ENCODE results near the gene ADO. TPM values are rescaled to one million over a fixed set of nuclear protein-coding genes. Genes with fewer than 3 reads are reported as not detected.

ADO gene
- total and polyA plus RNA-seq, 10 of the 15 experiments (the other 5 are each of a cell fraction or from before 2014, with no cell fraction given) = 4.3 to 44.6 (median 18.7) TPM

- no TSS peak for BruUV-seq (replicated peaks)
- H3K4me1 ChIP-seq (ENCODE audit: control insufficient read depth, insufficient read depth, low read length) = peaks cover 40% of the 10 kb centered on the region
- ChIA-PET RAD21 (ENCODE audit: unreplicated experiment) (no interaction called here), POLR2A (no interaction called here), CTCF (interaction anchor here (1.3 to 1.8 kb wide), 2 partner anchors 28 to 235 kb away, joined by 3 read pairs; no protein-coding TSS in a partner anchor), SMC1A (ENCODE audit: uncharacterized antibody, unreplicated experiment) (interaction anchor here (0.8 to 1.4 kb wide), 4 partner anchors 45 to 371 kb away, joined by 3 read pairs; no protein-coding TSS in a partner anchor)
- no peaks in the 10 kb centered on the region for H3K79me2 ChIP-seq (ENCODE audit: control insufficient read depth, insufficient read depth, low read length)
- no peaks in the 10 kb centered on the region for H3K9me3 ChIP-seq (replicated peaks; ENCODE audit: control insufficient read depth, insufficient read depth, low read length)
- TF ChIP-seq CHD2 (IDR thresholded peaks at IDR 0.05; ENCODE audit: borderline replicate concordance, low read depth, low read length) = no peak
- no peak for TF ChIP-seq PAX5 (IDR thresholded peaks at IDR 0.05; ENCODE audit: borderline replicate concordance, low read depth, low read length)
- no peak for TF ChIP-seq NFYB (IDR thresholded peaks at IDR 0.05; ENCODE audit: insufficient read depth, low read depth, low read length)
- no peak for TF ChIP-seq SREBF2 (IDR thresholded peaks at IDR 0.05; ENCODE audit: low read length)
- TF ChIP-seq HDGF (IDR thresholded peaks at IDR 0.05) = no peak
- TF ChIP-seq E2F4 (IDR thresholded peaks at IDR 0.05; ENCODE audit: low read depth, low read length) = no peak
- TF ChIP-seq HCFC1 (IDR thresholded peaks at IDR 0.05; ENCODE audit: low read length) = no peak
- TF ChIP-seq ZNF24 (IDR thresholded peaks at IDR 0.05) = no peak
- no peak for TF ChIP-seq JUND (IDR thresholded peaks at IDR 0.05; ENCODE audit: low read depth, low read length)
- TF ChIP-seq BACH1 (IDR thresholded peaks at IDR 0.05; ENCODE audit: borderline replicate concordance) = no peak
- TF ChIP-seq ZBTB4 (CRISPR knock-in tag; IDR thresholded peaks at IDR 0.05) = no peak
- no peak for TF ChIP-seq SMAD1 (IDR thresholded peaks at IDR 0.05; ENCODE audit: low read depth, partially characterized antibody)
- no peak for TF ChIP-seq IKZF1 (conservative IDR thresholded peaks at IDR 0.05)
- no peak for TF ChIP-seq RB1 (IDR thresholded peaks at IDR 0.05; ENCODE audit: borderline replicate concordance)
- no peak for TF ChIP-seq BMI1 (IDR thresholded peaks at IDR 0.05; ENCODE audit: borderline replicate concordance)
- no peak for TF ChIP-seq USF1 (IDR thresholded peaks at IDR 0.05; ENCODE audit: borderline replicate concordance, extremely low read length, insufficient read depth, low read depth, low read length)
- TF ChIP-seq SMARCA5 (IDR thresholded peaks at IDR 0.05) = no peak
- TF ChIP-seq E4F1 (IDR thresholded peaks at IDR 0.05; ENCODE audit: borderline replicate concordance, partially characterized antibody) = no peak
- H3K27ac ChIP-seq (ENCODE audit: control insufficient read depth, insufficient read depth) = no peak overlapping the region
- ATAC-seq (no peak), FAIRE-seq (no peak), DNase-seq (ENCODE audit: low read depth, low spot score) (no peak)
- intact Hi-C loops (cut with micrococcal nuclease; ENCODE audit: unreplicated experiment) = loop anchor here (10.0 kb wide), 1 partner anchor 299 kb away; no protein-coding TSS in a partner anchor
- in situ Hi-C loops (cut with MboI) = no loop called here
- no peak overlapping the region for H3K4me3 ChIP-seq
- H3K27me3 ChIP-seq (replicated peaks in 1 of 2; ENCODE audit: control insufficient read depth in 2 of 2, insufficient read depth in 2 of 2, low read length in 1 of 2) = no peaks in the 10 kb centered on the region
- H3K36me3 ChIP-seq (ENCODE audit: control insufficient read depth in 2 of 2, insufficient read depth in 2 of 2, low read length in 1 of 2) = no peaks in the 10 kb centered on the region
- H3K9ac ChIP-seq (ENCODE audit: control insufficient read depth, insufficient read depth, low read length) = no peak overlapping the region
- no peak overlapping the region for H3K4me2 ChIP-seq (ENCODE audit: control insufficient read depth, insufficient read depth)
- WGBS (ENCODE audit: insufficient coverage, insufficient replicate concordance, low lambda C conversion rate, missing lambda C conversion rate) = 90% methylated on average over 4 of the region's 4 CpGs
- H4K20me1 ChIP-seq (ENCODE audit: control insufficient read depth, insufficient read depth) = no peaks in the 10 kb centered on the region
- H2AFZ ChIP-seq (ENCODE audit: control insufficient read depth, low read depth, low read length) = no peak overlapping the region
These were observed 51.5 kb downstream of the ADO start for GRCh38 chr10:62856021-62856420.
